ENCODE results near the gene SAG. TPM values are rescaled to one million over a fixed set of nuclear protein-coding genes. Genes with fewer than 3 reads are reported as not detected.
A peak's percentile ranks its signal among the peaks of the same experiment; 100 is the strongest.

SAG gene
- total RNA-seq, 1 donor from 2014 or later, result not detected

GRCh38 chr2:233289648-233290047, 18.0 kb upstream of the SAG start:
- ATAC-seq, result no peak

DNA sequence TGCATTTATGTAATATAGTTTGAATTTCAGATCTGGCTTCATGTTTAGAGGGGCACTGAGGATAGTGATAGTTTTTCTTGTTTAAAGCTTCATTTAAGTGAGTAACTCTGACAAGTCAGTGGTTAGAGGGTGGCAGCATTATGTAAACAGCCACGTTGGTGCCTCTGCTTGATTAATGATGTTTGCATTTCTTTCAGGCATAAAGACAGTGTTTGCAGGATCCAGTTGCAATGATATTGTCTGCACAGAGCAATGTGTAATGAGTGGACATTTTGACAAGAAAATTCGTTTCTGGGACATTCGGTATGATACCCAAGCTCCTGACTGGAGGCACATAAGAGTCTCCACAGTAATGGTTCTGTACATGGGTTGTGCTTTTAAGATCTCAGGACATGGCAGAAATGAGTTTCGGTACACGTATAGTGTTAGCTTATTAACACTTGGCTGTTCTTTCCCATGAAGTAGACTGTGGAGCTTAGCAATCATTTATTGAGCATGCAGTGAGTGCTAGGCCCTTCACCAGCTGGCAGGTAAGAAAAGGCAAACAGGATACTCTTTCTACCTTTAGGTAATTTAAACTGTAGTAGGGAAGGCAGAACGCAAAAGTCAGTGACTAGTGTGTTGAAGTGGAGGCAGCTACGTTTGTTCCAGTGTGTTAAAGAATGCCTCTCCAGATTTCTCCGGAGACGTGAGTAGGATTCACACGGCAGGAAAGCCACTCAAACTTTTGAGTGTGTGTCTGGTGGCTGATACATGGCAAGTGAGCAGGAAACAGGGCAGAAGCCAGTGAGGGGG, 17.4 kb upstream of the SAG start:
- no peak for ATAC-seq

DNA sequence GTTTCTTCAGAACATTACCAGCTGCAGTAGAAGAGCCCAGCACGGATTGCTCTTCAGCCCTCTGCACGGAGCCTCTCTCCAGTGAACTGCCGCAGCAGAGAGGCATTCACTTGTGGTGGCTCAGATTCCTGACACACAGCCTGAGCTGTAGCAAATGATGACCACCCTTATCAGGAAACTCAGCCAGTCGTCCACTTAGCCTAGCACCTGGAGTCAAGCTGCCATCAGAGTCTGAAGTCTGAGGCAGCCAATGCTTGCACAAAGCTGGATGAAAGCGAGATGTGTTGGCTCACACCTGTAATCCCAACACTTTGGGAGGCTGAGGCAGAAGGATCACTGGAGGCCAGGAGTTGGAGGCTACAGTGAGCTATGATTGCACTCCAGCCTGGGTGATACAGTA, 11.7 kb upstream of the SAG start:
- no peak for ATAC-seq

GRCh38 chr2:233297076-233297475, 10.5 kb upstream of the SAG start:
- no peak for ATAC-seq

- no peak for ATAC-seq
These were observed 7.2 kb upstream of the SAG start for GRCh38 chr2:233300401-233300800.

- ATAC-seq, result no peak
These were observed 6.4 kb upstream of the SAG start for GRCh38 chr2:233301248-233301647.

GRCh38 chr2:233301811-233302210, 5.8 kb upstream of the SAG start:
- no peak for ATAC-seq

GRCh38 chr2:233303252-233303651, 4.4 kb upstream of the SAG start:
- no peak for ATAC-seq

- ATAC-seq, result no peak
These were observed 3.8 kb downstream of the SAG start for GRCh38 chr2:233311241-233311926.

GRCh38 chr2:233312874-233313273, 5.3 kb downstream of the SAG start:
- ATAC-seq, result no peak

- ATAC-seq, result no peak
These were observed 6.7 kb downstream of the SAG start for GRCh38 chr2:233314180-233314925.

GRCh38 chr2:233317196-233317943, 9.8 kb downstream of the SAG start:
- no peak for ATAC-seq

GRCh38 chr2:233319256-233319655, 11.6 kb downstream of the SAG start:
- ATAC-seq, result no peak

DNA sequence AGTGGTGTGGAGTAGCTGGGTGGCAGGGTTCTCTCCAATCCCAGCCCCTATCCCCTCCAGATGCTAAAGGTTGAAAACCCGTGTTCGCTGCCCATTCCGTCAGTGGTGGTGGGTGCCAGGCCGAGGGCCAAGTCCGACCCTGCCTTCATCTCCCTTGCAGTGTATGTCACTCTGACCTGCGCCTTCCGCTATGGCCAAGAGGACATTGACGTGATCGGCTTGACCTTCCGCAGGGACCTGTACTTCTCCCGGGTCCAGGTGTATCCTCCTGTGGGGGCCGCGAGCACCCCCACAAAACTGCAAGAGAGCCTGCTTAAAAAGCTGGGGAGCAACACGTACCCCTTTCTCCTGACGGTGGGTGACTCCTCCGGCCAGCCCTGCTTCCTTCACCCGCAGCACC, 12.9 kb downstream of the SAG start:
- no peak for ATAC-seq

DNA sequence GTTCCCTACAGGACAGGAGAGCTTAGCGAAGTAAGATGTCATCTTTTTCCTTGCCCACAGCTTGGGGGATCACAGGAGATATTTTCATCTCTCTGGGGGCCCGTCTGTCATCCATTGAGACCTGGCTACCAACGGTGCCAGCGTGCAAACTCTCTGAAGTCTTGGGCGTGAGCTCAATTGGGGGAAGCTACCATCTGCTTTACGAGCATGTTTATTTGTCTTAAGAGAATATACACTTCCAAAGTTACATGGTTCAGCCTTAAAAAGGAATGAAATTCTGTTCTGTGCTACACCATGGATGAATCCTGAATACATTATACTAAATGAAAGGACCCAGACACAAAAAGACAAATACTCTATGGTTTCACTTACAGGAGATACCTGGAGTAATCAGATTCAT, 13.6 kb downstream of the SAG start:
- ATAC-seq, result no peak

DNA sequence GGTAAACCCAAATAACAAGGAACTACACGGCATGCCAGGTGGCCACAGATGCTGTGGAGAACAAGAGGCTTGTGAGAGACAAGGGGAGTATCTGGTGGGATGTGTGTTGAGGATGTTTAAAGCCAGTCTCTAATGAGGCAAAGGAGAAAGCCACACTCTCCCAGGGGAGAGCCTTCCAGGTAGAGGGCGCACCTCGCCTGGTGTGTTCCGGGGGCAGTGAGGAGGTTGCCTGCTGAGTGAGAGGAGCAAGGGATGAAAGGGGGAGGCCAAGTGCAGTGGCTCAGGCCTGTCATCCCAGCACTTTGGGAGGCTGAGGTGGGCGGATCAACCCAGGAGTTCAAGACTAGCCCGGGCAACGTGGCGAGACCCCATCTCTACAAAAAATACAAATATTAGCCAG, 16.2 kb downstream of the SAG start:
- no peak for ATAC-seq

DNA sequence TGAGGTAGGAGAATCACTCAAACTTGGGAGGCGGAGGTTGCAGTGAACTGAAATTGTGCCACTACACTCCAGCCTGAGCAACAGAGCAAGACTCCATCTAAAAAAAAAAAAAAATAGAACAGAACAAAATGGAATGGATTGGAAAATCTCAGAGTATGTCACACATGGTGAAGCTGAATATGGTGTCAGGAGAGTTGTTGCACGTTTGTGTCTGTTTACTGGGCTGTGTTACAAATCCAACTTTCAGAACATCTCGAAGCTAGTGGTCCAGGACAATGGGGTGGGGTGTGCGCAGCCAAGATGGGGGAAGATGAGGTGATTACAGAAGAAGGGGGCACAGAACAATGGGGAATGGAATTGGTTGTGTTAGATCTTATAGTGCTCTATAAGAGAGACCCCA, 17.6 kb downstream of the SAG start:
- ATAC-seq, result no peak

GRCh38 chr2:233325814-233326213, 18.2 kb downstream of the SAG start:
- ATAC-seq, result no peak

DNA sequence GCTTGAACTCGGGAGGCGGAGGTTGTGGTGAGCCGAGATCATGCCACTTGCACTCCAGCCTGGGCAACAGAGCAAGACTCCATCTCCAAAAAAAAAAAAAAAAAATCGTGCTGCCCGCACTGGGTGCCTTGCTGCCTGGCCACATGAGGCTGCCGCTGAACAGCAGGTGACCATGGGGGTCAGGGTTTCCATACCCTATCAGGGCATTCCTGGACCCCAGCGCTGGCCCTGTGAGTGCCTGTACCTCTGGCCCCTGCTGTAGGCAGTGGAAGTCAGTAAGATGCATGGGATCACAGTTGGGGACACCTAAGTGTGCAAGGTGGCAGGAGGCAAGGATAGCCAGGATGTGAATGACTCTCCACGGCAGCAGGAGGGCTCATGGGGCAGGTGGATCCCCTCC, 18.9 kb downstream of the SAG start:
- ATAC-seq, result no peak

DNA sequence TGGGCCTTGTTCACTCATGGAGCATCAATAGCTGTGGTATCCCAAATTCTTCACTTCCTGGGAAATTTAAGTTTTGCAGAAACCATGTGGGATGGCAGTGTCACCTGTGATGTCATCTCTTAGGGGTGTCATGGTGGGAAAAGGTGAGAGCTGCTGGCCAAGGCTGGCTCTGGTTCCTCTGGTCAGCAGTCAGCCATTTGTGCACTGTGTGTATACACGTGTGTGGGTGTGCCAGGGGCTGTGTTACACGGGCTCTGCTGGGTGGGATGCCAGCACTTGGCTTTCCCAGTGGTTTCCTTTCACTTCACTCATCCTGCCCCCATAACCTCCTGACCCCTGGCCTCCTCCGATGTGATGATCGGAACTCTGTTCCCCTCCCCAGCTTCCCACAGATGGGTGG, 21.3 kb downstream of the SAG start:
- no peak for ATAC-seq

GRCh38 chr2:233329489-233330135, 22.0 kb downstream of the SAG start:
- ATAC-seq, result no peak

DNA sequence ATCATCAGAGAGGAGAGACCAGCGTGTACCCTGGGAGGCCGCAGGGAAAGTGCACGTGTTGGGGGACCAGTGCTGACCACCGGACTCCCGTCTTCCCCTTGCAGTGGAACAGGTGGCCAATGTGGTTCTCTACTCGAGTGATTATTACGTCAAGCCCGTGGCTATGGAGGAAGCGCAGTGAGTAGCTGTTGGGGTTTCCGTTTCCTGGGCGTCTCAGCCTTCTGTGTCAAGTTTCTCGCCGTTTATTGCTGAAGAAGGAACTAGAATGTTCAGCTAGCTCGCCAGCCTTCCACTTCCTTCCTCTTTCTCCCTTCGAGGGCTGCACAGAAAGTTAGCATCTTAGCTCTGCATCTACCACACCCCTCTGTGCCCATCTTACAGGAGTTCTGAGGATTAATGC, 23.9 kb downstream of the SAG start:
- ATAC-seq, result peak; percentile 65
